ENCODE measurements around the gene TIPARP.

TIPARP gene

GRCh38 chr3:156742401-156742800 lies 68.0 kb downstream of the TIPARP start:
- no peak for DNase-seq (ENCODE audit: low spot score)

GRCh38 chr3:156743859-156744258 lies 69.5 kb downstream of the TIPARP start:
- DNase-seq (ENCODE audit: low spot score): no peak

GRCh38 chr3:156744631-156745030 lies 70.2 kb downstream of the TIPARP start:
- DNase-seq (ENCODE audit: low spot score): no peak

GRCh38 chr3:156745766-156746165 lies 71.4 kb downstream of the TIPARP start:
- no peak for DNase-seq (ENCODE audit: low spot score)

- DNase-seq (ENCODE audit: low spot score): no peak
Measured at GRCh38 chr3:156747046-156747445, 72.7 kb downstream of the TIPARP start.

GRCh38 chr3:156749244-156749643 lies 74.9 kb downstream of the TIPARP start:
- DNase-seq (ENCODE audit: low spot score): no peak

- DNase-seq (ENCODE audit: low spot score): no peak
Measured at GRCh38 chr3:156750191-156750873, 75.9 kb downstream of the TIPARP start.

- DNase-seq (ENCODE audit: low spot score): no peak
Measured at GRCh38 chr3:156750874-156751245, 76.5 kb downstream of the TIPARP start.

GRCh38 chr3:156751461-156752025 lies 77.2 kb downstream of the TIPARP start:
- no peak for DNase-seq (ENCODE audit: low spot score)
